HG02852 (cell line): ENCODE data around the gene ITPKA.
A peak's percentile ranks its signal among the peaks of the same experiment; 100 is the strongest.
"Not testable (repeated sequence)": the region's sequence is repeated elsewhere in the genome, so short reads cannot be mapped to it uniquely, and the experiment has no call there.

Experiments
- ATAC-seq: cut with Tn5 transposase; IDR thresholded peaks from one replicate; pipeline ENCODE4 v1.9.1; 2021; ENCODE audit warnings: mild to moderate bottlenecking, moderate library complexity; ENCODE audit not compliant: unreplicated experiment

The ITPKA gene

GRCh38 chr15:41493205-41493901 is at the start of gene ITPKA:
Gene ITPKA, plus strand, starts transcription at chr15:41493874. Its CDS starts 54 bp downstream, at chr15:41493928.
- ATAC-seq = peak; percentile 75

GRCh38 chr15:41445399-41445798 is 48.3 kb upstream of the ITPKA start:
- ATAC-seq = no peak

- no peak for ATAC-seq
These were observed 31.4 kb upstream of the ITPKA start for GRCh38 chr15:41462084-41462795.

- no peak for ATAC-seq
These were observed 28.6 kb upstream of the ITPKA start for GRCh38 chr15:41464889-41465580.

- no peak for ATAC-seq
These were observed 27.8 kb upstream of the ITPKA start for GRCh38 chr15:41465822-41466421.

GRCh38 chr15:41466711-41467110 is 27.0 kb upstream of the ITPKA start:
- no peak for ATAC-seq

- not testable (repeated sequence) for ATAC-seq
These were observed 24.0 kb upstream of the ITPKA start for GRCh38 chr15:41469644-41470043.

- ATAC-seq = no peak
These were observed 20.3 kb upstream of the ITPKA start for GRCh38 chr15:41473418-41473817.

- no peak for ATAC-seq
These were observed 19.2 kb upstream of the ITPKA start for GRCh38 chr15:41474436-41474835.

GRCh38 chr15:41474941-41475340 is 18.7 kb upstream of the ITPKA start:
- no peak for ATAC-seq

GRCh38 chr15:41476416-41477048 is 17.1 kb upstream of the ITPKA start:
- no peak for ATAC-seq

GRCh38 chr15:41480396-41481140 is 13.1 kb upstream of the ITPKA start:
- ATAC-seq = no peak

- no peak for ATAC-seq
These were observed 11.4 kb upstream of the ITPKA start for GRCh38 chr15:41482110-41482877.

GRCh38 chr15:41483115-41483514 is 10.6 kb upstream of the ITPKA start:
- ATAC-seq = peak; percentile 72

- no peak for ATAC-seq
These were observed 10.2 kb upstream of the ITPKA start for GRCh38 chr15:41483519-41483918.

GRCh38 chr15:41484937-41485625 is 8.6 kb upstream of the ITPKA start:
- ATAC-seq = no peak

- ATAC-seq = no peak
These were observed 7.4 kb upstream of the ITPKA start for GRCh38 chr15:41486286-41486685.

- no peak for ATAC-seq
These were observed 6.3 kb upstream of the ITPKA start for GRCh38 chr15:41487381-41487780.

- no peak for ATAC-seq
These were observed 5.9 kb upstream of the ITPKA start for GRCh38 chr15:41487802-41488201.
